GM12801 (cell line): ENCODE measurements around the gene TRIM8.

Experiments
- TF ChIP-seq, protein P1 (sequence below): IDR thresholded peaks from one replicate; pipeline ENCODE4 v1.5.1; 2011; ENCODE audit warnings: control low read depth; ENCODE audit not compliant: insufficient read length; ENCODE audit errors: extremely low read depth

Gene TRIM8

GRCh38 chr10:102654969-102655368 lies 10.7 kb downstream of the TRIM8 start:
- TF ChIP-seq, protein P1, sequence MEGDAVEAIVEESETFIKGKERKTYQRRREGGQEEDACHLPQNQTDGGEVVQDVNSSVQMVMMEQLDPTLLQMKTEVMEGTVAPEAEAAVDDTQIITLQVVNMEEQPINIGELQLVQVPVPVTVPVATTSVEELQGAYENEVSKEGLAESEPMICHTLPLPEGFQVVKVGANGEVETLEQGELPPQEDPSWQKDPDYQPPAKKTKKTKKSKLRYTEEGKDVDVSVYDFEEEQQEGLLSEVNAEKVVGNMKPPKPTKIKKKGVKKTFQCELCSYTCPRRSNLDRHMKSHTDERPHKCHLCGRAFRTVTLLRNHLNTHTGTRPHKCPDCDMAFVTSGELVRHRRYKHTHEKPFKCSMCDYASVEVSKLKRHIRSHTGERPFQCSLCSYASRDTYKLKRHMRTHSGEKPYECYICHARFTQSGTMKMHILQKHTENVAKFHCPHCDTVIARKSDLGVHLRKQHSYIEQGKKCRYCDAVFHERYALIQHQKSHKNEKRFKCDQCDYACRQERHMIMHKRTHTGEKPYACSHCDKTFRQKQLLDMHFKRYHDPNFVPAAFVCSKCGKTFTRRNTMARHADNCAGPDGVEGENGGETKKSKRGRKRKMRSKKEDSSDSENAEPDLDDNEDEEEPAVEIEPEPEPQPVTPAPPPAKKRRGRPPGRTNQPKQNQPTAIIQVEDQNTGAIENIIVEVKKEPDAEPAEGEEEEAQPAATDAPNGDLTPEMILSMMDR, result no peak

DNA sequence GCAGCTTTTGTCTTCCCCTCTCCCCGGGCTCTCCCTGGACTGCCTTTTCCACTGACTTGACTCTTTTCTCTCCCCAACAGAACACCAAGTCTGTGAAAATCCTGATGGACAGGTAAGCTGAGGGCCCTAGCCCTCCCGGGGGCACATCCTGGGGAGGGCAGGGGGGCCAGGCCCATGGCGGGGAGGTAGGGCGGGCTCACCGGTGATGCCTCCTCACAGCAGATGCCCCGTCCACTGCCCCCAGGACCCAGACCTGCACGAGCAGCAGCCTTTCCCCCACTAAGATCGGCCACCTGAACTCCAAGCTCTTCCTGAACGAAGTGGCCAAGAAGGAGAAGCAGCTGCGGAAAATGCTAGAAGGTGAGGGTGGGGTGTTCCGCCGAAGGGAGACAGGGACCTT lies 11.7 kb downstream of the TRIM8 start:
- TF ChIP-seq, protein P1, result no peak

- TF ChIP-seq, protein P1, result no peak
Observed at GRCh38 chr10:102656791-102657371, 12.6 kb downstream of the TRIM8 start.

- TF ChIP-seq, protein P1, result no peak
Observed at GRCh38 chr10:102657451-102657850, 13.2 kb downstream of the TRIM8 start.

GRCh38 chr10:102657984-102658724 lies 13.9 kb downstream of the TRIM8 start:
- TF ChIP-seq, protein P1, result no peak

GRCh38 chr10:102658802-102659201 lies 14.5 kb downstream of the TRIM8 start:
- TF ChIP-seq, protein P1, result no peak

DNA sequence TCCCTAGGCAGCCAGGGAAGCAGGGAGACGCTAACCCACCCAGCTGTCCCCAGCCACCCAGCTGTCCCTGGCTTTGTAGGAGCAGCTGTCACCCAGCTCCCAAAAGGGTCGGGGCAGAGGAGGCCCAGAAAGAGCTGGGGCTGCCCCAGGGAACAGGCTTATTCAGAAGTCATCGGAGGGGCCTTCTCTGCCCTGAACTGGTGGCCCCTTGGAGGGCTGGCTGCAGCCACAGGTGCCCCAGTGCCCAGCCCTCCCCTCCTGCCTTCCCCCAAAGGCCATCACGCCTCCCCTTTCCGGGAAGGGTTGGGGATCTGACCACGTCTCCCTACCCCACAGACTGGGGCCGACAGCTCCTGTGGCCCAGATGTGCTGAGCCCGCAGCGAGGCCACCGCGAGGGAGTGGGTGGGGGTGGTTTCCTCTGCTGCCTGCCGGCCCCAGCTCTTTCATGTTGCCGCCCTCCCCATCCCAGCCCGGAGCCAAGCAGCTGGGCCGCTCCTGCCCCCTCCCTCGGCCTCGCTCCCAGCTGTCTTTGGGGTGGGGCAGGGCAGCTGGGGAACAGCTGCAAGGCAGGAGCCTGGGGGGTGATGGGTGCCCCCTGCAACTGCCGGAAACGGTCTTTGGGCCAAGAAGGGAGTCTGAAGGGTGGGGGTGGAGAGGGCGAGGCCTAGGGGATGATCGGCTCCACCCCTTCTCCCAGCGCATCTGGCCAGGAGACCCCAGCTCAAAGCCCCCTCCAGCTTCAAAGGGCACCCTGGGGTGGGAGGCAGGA lies 16.8 kb downstream of the TRIM8 start:
- TF ChIP-seq, protein P1, result no peak
